ENCODE measurements around the gene CNOT6.

CNOT6 gene

DNA sequence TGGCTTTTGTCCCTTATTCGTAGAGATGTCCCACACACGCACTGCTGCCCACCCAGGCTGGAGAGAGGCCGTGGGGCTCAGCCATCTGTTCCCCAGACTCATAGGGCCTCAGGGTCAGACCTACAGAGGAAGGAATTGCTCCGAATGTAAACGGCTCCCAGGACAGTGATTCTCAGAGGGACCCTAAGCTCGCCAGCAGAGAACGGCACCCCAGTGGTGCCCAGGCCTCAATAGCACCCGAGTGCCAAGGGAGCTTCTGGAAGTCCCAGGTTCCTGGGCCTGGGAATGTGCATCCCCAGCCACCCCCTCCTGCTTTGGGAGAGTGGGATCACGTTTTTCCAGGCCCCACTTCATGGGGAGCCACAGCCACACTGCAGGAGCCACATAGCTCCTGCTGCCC, 32.9 kb upstream of the CNOT6 start:
- TF ChIP-seq TAF1 (IDR thresholded peaks at IDR 0.05; ENCODE audit: borderline replicate concordance, insufficient read depth, low read length) (no peak), FOXP2 (optimal IDR thresholded peaks at IDR 0.05; ENCODE audit: borderline replicate concordance, extremely low read depth, extremely low read length, insufficient read depth) (no peak), SIN3A (IDR thresholded peaks at IDR 0.05; ENCODE audit: borderline replicate concordance, insufficient read depth, low read length) (no peak), POLR2AphosphoS5 (IDR thresholded peaks at IDR 0.05; ENCODE audit: low read depth, low read length) (no peak)
- TF ChIP-seq, protein P1, sequence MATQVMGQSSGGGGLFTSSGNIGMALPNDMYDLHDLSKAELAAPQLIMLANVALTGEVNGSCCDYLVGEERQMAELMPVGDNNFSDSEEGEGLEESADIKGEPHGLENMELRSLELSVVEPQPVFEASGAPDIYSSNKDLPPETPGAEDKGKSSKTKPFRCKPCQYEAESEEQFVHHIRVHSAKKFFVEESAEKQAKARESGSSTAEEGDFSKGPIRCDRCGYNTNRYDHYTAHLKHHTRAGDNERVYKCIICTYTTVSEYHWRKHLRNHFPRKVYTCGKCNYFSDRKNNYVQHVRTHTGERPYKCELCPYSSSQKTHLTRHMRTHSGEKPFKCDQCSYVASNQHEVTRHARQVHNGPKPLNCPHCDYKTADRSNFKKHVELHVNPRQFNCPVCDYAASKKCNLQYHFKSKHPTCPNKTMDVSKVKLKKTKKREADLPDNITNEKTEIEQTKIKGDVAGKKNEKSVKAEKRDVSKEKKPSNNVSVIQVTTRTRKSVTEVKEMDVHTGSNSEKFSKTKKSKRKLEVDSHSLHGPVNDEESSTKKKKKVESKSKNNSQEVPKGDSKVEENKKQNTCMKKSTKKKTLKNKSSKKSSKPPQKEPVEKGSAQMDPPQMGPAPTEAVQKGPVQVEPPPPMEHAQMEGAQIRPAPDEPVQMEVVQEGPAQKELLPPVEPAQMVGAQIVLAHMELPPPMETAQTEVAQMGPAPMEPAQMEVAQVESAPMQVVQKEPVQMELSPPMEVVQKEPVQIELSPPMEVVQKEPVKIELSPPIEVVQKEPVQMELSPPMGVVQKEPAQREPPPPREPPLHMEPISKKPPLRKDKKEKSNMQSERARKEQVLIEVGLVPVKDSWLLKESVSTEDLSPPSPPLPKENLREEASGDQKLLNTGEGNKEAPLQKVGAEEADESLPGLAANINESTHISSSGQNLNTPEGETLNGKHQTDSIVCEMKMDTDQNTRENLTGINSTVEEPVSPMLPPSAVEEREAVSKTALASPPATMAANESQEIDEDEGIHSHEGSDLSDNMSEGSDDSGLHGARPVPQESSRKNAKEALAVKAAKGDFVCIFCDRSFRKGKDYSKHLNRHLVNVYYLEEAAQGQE (IDR thresholded peaks at IDR 0.05; ENCODE audit: insufficient read depth in 1 of 2, low read depth in 2 of 2, low read length in 2 of 2), result no peak

DNA sequence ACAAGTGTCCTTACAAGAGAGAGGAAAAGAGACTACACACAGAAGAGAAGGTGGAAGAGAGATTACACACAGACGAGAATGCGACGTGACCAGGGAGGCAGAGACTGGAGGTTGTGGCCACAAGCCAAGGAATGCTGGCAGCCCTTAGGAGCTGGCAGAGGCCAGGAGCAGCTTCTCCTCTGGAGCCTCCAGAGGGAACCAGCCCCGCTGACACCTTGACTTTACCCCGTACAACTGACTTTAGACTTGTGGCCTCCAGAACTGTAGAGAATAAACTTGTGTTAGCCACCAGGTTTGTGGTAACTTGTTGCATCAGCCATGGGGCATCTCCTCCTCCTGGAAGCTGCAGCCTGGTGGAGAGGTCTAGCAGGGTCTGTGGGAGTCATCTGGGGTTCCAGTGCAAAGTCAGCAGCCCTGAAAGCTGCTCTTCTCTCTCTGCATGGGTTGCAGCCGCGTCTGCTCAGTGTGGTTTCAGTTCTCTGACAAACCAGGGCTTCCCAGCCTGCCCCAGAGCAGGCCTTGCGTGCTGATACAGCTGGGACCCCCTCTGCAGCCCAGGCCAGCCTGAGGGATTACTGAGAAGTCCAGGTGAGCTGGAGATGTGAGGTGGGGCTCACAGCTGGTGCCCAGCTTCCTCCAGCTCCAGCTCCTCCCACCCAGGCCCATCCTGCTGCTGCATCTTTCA, 30.8 kb upstream of the CNOT6 start:
- TF ChIP-seq SIN3A (IDR thresholded peaks at IDR 0.05; ENCODE audit: borderline replicate concordance, insufficient read depth, low read length) (no peak), FOXP2 (optimal IDR thresholded peaks at IDR 0.05; ENCODE audit: borderline replicate concordance, extremely low read depth, extremely low read length, insufficient read depth) (no peak), TAF1 (IDR thresholded peaks at IDR 0.05; ENCODE audit: borderline replicate concordance, insufficient read depth, low read length) (no peak), POLR2AphosphoS5 (IDR thresholded peaks at IDR 0.05; ENCODE audit: low read depth, low read length) (no peak)
- TF ChIP-seq, protein P1 (IDR thresholded peaks at IDR 0.05; ENCODE audit: insufficient read depth in 1 of 2, low read depth in 2 of 2, low read length in 2 of 2), result no peak

DNA sequence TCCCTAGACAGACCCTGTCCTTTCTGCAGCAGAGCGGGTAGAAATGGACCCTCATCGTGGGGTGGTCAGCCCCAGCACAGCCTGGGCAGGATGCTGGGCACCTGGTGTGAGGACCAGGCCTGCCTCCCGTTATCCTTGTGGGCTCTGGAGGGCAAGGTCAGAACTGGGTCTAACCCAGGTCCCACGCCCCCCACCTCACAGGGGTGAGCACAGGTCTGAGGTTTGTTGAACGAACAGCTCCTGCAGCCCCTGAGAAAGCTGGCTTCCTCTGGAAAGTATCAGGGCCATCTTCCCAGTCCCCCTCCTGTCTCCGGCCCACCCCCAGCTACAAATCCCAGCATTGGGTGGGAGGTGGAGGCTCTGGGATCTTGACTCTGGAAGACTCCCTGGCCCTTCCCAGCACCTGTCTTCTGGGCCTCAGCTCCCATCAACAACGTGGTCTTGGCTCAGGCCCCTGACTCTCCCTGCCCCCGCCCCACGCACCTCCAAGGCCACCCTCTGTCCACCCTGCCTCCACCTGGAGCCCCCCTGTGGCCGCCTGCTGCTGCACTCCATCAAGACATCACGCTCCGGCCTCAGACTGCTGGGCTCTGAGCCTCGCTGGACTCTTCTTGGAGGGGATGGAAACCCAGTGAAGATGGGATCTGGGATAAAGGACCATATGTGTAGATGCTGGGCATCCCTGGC, 30.1 kb upstream of the CNOT6 start:
- no peak for TF ChIP-seq FOXP2 (optimal IDR thresholded peaks at IDR 0.05; ENCODE audit: borderline replicate concordance, extremely low read depth, extremely low read length, insufficient read depth)
- no peak for TF ChIP-seq TAF1 (IDR thresholded peaks at IDR 0.05; ENCODE audit: borderline replicate concordance, insufficient read depth, low read length)
- no peak for TF ChIP-seq POLR2AphosphoS5 (IDR thresholded peaks at IDR 0.05; ENCODE audit: low read depth, low read length)
- no peak for TF ChIP-seq SIN3A (IDR thresholded peaks at IDR 0.05; ENCODE audit: borderline replicate concordance, insufficient read depth, low read length)
- TF ChIP-seq, protein P1 (IDR thresholded peaks at IDR 0.05; ENCODE audit: insufficient read depth in 1 of 2, low read depth in 2 of 2, low read length in 2 of 2), result no peak

DNA sequence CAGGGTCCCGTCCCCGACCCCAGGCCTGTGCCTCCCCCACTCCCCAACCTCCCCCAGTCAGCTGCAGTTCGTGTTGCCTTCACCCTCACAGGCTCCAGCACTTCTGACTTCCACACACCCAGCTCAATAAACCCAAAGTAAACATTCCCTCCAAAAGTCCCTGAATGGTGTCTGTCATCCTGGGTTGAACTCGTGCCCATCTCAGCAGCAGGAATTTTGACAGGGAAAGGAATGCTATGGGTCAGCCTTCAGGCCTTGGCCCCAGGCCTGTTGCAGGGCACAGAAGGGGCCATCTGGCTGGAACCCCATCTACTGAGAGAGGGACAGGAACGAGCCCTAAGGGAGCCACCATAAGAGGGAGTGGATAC, 29.6 kb upstream of the CNOT6 start:
- TF ChIP-seq, protein P1 (IDR thresholded peaks at IDR 0.05; ENCODE audit: insufficient read depth in 1 of 2, low read depth in 2 of 2, low read length in 2 of 2), result no peak
- no peak for TF ChIP-seq FOXP2 (optimal IDR thresholded peaks at IDR 0.05; ENCODE audit: borderline replicate concordance, extremely low read depth, extremely low read length, insufficient read depth)
- no peak for TF ChIP-seq TAF1 (IDR thresholded peaks at IDR 0.05; ENCODE audit: borderline replicate concordance, insufficient read depth, low read length)
- no peak for TF ChIP-seq SIN3A (IDR thresholded peaks at IDR 0.05; ENCODE audit: borderline replicate concordance, insufficient read depth, low read length)
- TF ChIP-seq POLR2AphosphoS5 (IDR thresholded peaks at IDR 0.05; ENCODE audit: low read depth, low read length), result no peak
